ENCODE measurements around the gene ANKS1B. TPM values are rescaled to one million over a fixed set of nuclear protein-coding genes. Genes with fewer than 3 reads are reported as not detected.

Gene ANKS1B
- total and polyA plus RNA-seq, 4 donors, result 0.03 to 3.4 (median 0.53) TPM

DNA sequence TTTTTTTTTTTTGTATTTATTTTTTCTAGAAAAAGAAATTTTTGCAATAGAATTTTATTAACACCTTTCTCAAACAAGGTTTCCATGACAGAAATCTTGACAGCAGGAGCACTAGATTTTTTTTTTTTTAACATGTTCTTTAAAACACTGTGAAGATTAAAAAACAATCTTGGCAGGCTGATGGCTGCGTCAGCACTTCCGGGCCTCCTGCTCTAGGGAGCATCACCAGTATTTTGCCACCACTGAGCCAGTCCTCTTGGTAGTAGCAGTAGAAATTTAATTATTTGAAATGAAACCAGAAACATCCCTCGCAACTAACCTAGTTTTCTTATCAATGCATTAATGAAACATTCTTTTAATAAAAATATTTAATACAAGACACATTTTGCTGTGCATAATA is 1240.1 kb downstream of the ANKS1B start:
- H3K36me3 ChIP-seq (ENCODE audit: control insufficient read depth in 4 of 4, insufficient read depth in 3 of 4, low read depth in 1 of 4, low read length in 3 of 4), result no peaks in the 10 kb centered on the region
- TF ChIP-seq ZBTB33 (IDR thresholded peaks at IDR 0.05) (no peak), TAF1 (conservative IDR thresholded peaks at IDR 0.05) (no peak), ATF3 (IDR thresholded peaks at IDR 0.05) (no peak)
- WGBS, result 85% methylated on average over 3 of the region's 3 CpGs
- H3K9ac ChIP-seq (ENCODE audit: low read depth in 1 of 2, low read length in 2 of 2), result no peak overlapping the region
- peaks cover 0 to 9% (median 7%) of the 10 kb centered on the region in 4 donors for H3K4me1 ChIP-seq (ENCODE audit: control insufficient read depth in 4 of 4, insufficient read depth in 4 of 4, low read length in 3 of 4)
- H3K4me3 ChIP-seq (ENCODE audit: low read depth in 1 of 3, low read length in 3 of 3), result no peak overlapping the region
- H3K27ac ChIP-seq (ENCODE audit: low read depth in 1 of 2, low read length in 2 of 2), result no peak overlapping the region
- H3K27me3 ChIP-seq (ENCODE audit: control insufficient read depth in 4 of 4, insufficient read depth in 4 of 4, low read length in 3 of 4), result peaks cover 0 to 11% (median 4%) of the 10 kb centered on the region in 4 donors
- no peaks in the 10 kb centered on the region for H3K9me3 ChIP-seq (ENCODE audit: control insufficient read depth in 4 of 4, low read length in 3 of 4)
- no peak for DNase-seq (ENCODE audit: low spot score)

DNA sequence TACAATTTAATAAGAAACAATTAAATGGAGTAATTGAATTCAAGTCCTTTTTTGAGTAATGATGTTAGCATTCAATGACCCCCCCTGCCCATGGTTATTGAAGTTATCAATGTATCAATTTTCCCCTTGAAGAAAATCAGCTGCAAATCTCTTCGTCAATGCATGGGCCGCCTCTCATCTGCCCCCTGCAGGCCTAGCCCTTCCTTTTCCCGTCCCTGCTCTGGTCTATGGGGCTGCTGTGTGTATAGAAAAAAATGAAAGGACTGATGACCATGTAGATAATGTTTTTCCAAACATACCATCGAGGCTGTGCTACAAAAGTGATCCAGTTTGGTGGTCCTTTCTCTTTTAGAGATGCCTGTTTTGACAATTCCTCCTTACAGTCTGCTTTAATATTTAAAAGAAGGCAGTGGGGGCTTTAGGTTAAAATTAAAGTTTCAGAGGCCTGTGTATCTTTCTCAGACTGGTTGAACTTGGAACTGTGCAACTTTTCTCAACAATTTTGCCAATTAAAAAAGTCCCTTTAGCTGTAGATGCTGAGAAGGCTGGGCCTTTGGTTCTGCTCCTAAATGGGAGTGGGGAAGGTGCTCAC is 1241.3 kb downstream of the ANKS1B start:
- Histone ChIP-seq H3K9me3 (ENCODE audit: control insufficient read depth in 4 of 4, low read length in 3 of 4) (no peaks in the 10 kb centered on the region), H3K9ac (ENCODE audit: low read depth in 1 of 2, low read length in 2 of 2) (no peak overlapping the region), H3K4me1 (ENCODE audit: control insufficient read depth in 4 of 4, insufficient read depth in 4 of 4, low read length in 3 of 4) (peaks cover 0 to 9% (median 7%) of the 10 kb centered on the region in 4 donors), H3K4me3 (ENCODE audit: low read depth in 1 of 3, low read length in 3 of 3) (no peak overlapping the region), H3K27ac (ENCODE audit: low read depth in 1 of 2, low read length in 2 of 2) (no peak overlapping the region), H3K27me3 (ENCODE audit: control insufficient read depth in 4 of 4, insufficient read depth in 4 of 4, low read length in 3 of 4) (peaks cover 0 to 11% (median 4%) of the 10 kb centered on the region in 4 donors), H3K36me3 (ENCODE audit: control insufficient read depth in 4 of 4, insufficient read depth in 3 of 4, low read depth in 1 of 4, low read length in 3 of 4) (no peaks in the 10 kb centered on the region)
- no peak for DNase-seq (ENCODE audit: low spot score)
- 35% methylated on average over 4 of the region's 4 CpGs for WGBS
- TF ChIP-seq HNF4A (conservative IDR thresholded peaks at IDR 0.05), result no peak
- no peak for TF ChIP-seq FOXA1 (IDR thresholded peaks at IDR 0.05)
- no peak for TF ChIP-seq ZBTB33 (IDR thresholded peaks at IDR 0.05)
- TF ChIP-seq, protein P1, sequence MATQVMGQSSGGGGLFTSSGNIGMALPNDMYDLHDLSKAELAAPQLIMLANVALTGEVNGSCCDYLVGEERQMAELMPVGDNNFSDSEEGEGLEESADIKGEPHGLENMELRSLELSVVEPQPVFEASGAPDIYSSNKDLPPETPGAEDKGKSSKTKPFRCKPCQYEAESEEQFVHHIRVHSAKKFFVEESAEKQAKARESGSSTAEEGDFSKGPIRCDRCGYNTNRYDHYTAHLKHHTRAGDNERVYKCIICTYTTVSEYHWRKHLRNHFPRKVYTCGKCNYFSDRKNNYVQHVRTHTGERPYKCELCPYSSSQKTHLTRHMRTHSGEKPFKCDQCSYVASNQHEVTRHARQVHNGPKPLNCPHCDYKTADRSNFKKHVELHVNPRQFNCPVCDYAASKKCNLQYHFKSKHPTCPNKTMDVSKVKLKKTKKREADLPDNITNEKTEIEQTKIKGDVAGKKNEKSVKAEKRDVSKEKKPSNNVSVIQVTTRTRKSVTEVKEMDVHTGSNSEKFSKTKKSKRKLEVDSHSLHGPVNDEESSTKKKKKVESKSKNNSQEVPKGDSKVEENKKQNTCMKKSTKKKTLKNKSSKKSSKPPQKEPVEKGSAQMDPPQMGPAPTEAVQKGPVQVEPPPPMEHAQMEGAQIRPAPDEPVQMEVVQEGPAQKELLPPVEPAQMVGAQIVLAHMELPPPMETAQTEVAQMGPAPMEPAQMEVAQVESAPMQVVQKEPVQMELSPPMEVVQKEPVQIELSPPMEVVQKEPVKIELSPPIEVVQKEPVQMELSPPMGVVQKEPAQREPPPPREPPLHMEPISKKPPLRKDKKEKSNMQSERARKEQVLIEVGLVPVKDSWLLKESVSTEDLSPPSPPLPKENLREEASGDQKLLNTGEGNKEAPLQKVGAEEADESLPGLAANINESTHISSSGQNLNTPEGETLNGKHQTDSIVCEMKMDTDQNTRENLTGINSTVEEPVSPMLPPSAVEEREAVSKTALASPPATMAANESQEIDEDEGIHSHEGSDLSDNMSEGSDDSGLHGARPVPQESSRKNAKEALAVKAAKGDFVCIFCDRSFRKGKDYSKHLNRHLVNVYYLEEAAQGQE (IDR thresholded peaks at IDR 0.05), result no peak
- TF ChIP-seq CTCF (IDR thresholded peaks at IDR 0.05; ENCODE audit: low read depth, low read length, missing input control), result peak; percentile 21
- no peak for TF ChIP-seq ATF3 (IDR thresholded peaks at IDR 0.05)
- no peak for TF ChIP-seq TAF1 (conservative IDR thresholded peaks at IDR 0.05)
- no peak for TF ChIP-seq GABPA (IDR thresholded peaks at IDR 0.05 in 1 of 2, conservative IDR thresholded peaks at IDR 0.05 in 1 of 2)
- TF ChIP-seq JUND (IDR thresholded peaks at IDR 0.05), result no peak
- TF ChIP-seq FOXA2 (IDR thresholded peaks at IDR 0.05), result no peak
- TF ChIP-seq EGR1 (IDR thresholded peaks at IDR 0.05; ENCODE audit: low read depth in 2 of 2), result no peak
- TF ChIP-seq HNF4G (IDR thresholded peaks at IDR 0.05), result no peak
- TF ChIP-seq RAD21 (IDR thresholded peaks at IDR 0.05), result peak; percentile 13 to 38
- TF ChIP-seq, protein P2, sequence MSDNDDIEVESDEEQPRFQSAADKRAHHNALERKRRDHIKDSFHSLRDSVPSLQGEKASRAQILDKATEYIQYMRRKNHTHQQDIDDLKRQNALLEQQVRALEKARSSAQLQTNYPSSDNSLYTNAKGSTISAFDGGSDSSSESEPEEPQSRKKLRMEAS (IDR thresholded peaks at IDR 0.05), result no peak
- TF ChIP-seq NR2F2 (IDR thresholded peaks at IDR 0.05), result no peak
